ENCODE measurements around the gene SMPDL3B. TPM values are rescaled to one million over a fixed set of nuclear protein-coding genes. Genes with fewer than 3 reads are reported as not detected.

Gene SMPDL3B
- total and polyA plus RNA-seq, 2 of the 13 experiments (the other 11 are each of a cell fraction or from before 2014, with no cell fraction given): 0.29 to 1.3 TPM

DNA sequence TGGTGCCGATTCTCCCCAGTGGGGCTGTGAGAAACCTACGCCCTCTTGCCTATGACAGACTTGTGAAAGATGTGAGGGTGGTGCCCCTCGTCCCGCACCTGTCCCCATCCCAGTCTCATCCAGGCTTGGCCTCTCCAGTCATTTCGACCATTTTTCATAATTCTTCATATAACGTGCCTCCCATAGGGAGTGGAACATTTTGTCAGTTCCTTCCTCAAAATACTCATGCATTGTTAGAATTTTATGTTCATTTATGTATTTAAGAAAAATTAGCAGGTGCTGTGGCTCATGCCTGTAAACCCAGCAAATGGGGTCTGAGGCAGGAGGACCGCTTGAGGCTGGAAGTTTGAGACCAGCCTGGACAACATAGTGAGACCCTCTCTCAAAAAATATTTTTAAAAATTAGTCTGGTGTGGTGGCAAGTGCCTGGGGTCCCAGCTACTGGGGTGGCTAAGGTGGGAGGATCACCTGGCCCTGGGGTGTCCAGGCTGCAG, 19.7 kb upstream of the SMPDL3B start:
- Histone ChIP-seq H3K9ac (ENCODE audit: insufficient read depth, low read depth, low read length) (no peak overlapping the region), H3K79me2 (ENCODE audit: insufficient read depth, low read length) (peaks cover 4% of the 10 kb centered on the region), H3K4me1 (ENCODE audit: insufficient read depth, low read length) (peaks cover 7% of the 10 kb centered on the region), H3K27me3 (ENCODE audit: control insufficient read depth in 1 of 2, insufficient read depth in 2 of 2, low read length in 2 of 2) (no peaks in the 10 kb centered on the region), H3K4me3 (replicated peaks in 1 of 3; ENCODE audit: insufficient read depth in 1 of 3, low read depth in 2 of 3, low read length in 3 of 3) (peak overlapping the region in 1 of 3 experiments; percentile 85; a peak in 2 of 6 replicates), H3K36me3 (replicated peaks in 1 of 2; ENCODE audit: control insufficient read depth in 1 of 2, insufficient read depth in 2 of 2, low read length in 2 of 2) (peaks cover 2 to 3% of the 10 kb centered on the region in 2 experiments; a peak in 1 of 5 replicates), H3K4me2 (ENCODE audit: low read depth, low read length) (peak overlapping the region; percentile 79), H3K9me3 (ENCODE audit: low read length) (no peaks in the 10 kb centered on the region), H4K20me1 (ENCODE audit: insufficient read depth, low read length) (no peaks in the 10 kb centered on the region), H2AFZ (ENCODE audit: low read length) (peak overlapping the region; percentile 62), H3K27ac (ENCODE audit: extremely low read length, insufficient read depth, low read length) (no peak overlapping the region)
- CTCF ChIA-PET (ENCODE audit: low intra/inter-chr PET ratio, low total read pairs): no interaction called here
- 99% methylated on average over 7 of the region's 7 CpGs for WGBS (ENCODE audit: low lambda C conversion rate)
- FAIRE-seq (no peak), DNase-seq (ENCODE audit: low spot score) (no peak), ATAC-seq (no peak)
- POLR2A ChIA-PET: no interaction called here
- intact Hi-C loops (cut with micrococcal nuclease; ENCODE audit: unreplicated experiment): no loop called here
- in situ Hi-C loops (cut with HindIII; ENCODE audit: extremely low pct_ligation_motif_present, low pct_unique_long_range_greater_than_20kb): no loop called here
- no TSS peak for BruUV-seq (replicated peaks)
- TF ChIP-seq ZNF609 (CRISPR knock-in tag; IDR thresholded peaks at IDR 0.05; ENCODE audit: borderline replicate concordance) (no peak), HOXA9 (CRISPR knock-in tag; IDR thresholded peaks at IDR 0.05; ENCODE audit: borderline replicate concordance) (peak; percentile 78; the same call in 1 of the 2 replicates), CBX1 (IDR thresholded peaks at IDR 0.05; ENCODE audit: low read depth) (no peak), NONO (IDR thresholded peaks at IDR 0.05) (no peak), NONO (CRISPR knock-in tag; conservative IDR thresholded peaks at IDR 0.05) (no peak; the same call in 1 of the 2 replicates), SRSF9 (IDR thresholded peaks at IDR 0.05; ENCODE audit: borderline replicate concordance, insufficient read depth, low read depth, low read length, poor library complexity, severe bottlenecking) (no peak), ZFP36 (IDR thresholded peaks at IDR 0.05; ENCODE audit: borderline replicate concordance, low read depth, low read length, partially characterized antibody) (no peak), RFX1 (IDR thresholded peaks at IDR 0.05) (no peak), PRMT3 (CRISPR knock-in tag; IDR thresholded peaks at IDR 0.05; ENCODE audit: borderline replicate concordance, low read depth) (0 out of 2 replicates have a peak, but pooled peaks have one; percentile 33), LCORL (IDR thresholded peaks at IDR 0.05) (no peak), LCORL (CRISPR knock-in tag; IDR thresholded peaks at IDR 0.05) (no peak), ATF1 (CRISPR knock-in tag; IDR thresholded peaks at IDR 0.05) (no peak), ZNF205 (CRISPR knock-in tag; IDR thresholded peaks at IDR 0.05) (0 out of 2 replicates have a peak, but pooled peaks have one; percentile 2)
- TF ChIP-seq, protein P1, sequence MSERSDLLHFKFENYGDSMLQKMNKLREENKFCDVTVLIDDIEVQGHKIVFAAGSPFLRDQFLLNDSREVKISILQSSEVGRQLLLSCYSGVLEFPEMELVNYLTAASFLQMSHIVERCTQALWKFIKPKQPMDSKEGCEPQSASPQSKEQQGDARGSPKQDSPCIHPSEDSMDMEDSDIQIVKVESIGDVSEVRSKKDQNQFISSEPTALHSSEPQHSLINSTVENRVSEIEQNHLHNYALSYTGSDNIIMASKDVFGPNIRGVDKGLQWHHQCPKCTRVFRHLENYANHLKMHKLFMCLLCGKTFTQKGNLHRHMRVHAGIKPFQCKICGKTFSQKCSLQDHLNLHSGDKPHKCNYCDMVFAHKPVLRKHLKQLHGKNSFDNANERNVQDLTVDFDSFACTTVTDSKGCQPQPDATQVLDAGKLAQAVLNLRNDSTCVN (CRISPR knock-in tag; IDR thresholded peaks at IDR 0.05; ENCODE audit: borderline replicate concordance): no peak
- TF ChIP-seq, protein P2, sequence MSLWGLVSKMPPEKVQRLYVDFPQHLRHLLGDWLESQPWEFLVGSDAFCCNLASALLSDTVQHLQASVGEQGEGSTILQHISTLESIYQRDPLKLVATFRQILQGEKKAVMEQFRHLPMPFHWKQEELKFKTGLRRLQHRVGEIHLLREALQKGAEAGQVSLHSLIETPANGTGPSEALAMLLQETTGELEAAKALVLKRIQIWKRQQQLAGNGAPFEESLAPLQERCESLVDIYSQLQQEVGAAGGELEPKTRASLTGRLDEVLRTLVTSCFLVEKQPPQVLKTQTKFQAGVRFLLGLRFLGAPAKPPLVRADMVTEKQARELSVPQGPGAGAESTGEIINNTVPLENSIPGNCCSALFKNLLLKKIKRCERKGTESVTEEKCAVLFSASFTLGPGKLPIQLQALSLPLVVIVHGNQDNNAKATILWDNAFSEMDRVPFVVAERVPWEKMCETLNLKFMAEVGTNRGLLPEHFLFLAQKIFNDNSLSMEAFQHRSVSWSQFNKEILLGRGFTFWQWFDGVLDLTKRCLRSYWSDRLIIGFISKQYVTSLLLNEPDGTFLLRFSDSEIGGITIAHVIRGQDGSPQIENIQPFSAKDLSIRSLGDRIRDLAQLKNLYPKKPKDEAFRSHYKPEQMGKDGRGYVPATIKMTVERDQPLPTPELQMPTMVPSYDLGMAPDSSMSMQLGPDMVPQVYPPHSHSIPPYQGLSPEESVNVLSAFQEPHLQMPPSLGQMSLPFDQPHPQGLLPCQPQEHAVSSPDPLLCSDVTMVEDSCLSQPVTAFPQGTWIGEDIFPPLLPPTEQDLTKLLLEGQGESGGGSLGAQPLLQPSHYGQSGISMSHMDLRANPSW (CRISPR knock-in tag; IDR thresholded peaks at IDR 0.05; ENCODE audit: borderline replicate concordance): no peak
